GM12864 (cell line): ENCODE results near the gene RASSF6.
"Not testable (repeated sequence)": the region's sequence is repeated elsewhere in the genome, so short reads cannot be mapped to it uniquely, and the experiment has no call there.

Experiments
- DNase-seq: peaks from one replicate; pipeline ENCODE4 v3.0.0-alpha.2; 2011; ENCODE audit warnings: low read depth
- H3K4me3 ChIP-seq: 2 replicates; pipeline ENCODE4 v1.5.1; 2011; ENCODE audit warnings: mild to moderate bottlenecking, low read depth, low read length, control low read depth
- TF ChIP-seq, protein P1 (sequence below): IDR thresholded peaks from 2 replicates; pipeline ENCODE4 v1.5.1; 2011; ENCODE audit warnings: low read depth, mild to moderate bottlenecking, moderate library complexity, low read length, control low read depth, inconsistent platforms; ENCODE audit errors: missing control alignments

Gene RASSF6

DNA sequence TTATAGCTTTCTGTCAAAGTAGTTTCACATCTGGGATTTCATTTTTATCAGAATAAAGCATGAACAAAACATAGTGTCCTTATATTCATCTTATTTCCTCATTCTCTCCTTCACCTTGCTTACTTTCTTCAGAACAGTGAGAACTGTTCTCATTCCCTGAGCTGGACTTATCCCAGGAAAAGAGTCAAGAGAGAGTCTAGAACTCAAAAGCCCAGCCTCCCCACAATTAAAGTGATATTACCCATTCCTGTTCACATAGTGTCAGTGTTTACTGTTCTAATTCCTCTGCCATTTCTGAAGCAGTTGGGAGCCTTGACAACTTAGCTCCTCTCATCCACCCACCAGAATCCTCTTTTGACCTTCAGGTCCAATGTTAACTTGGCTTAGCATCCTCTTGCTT, 42.9 kb downstream of the RASSF6 start:
- TF ChIP-seq, protein P1, sequence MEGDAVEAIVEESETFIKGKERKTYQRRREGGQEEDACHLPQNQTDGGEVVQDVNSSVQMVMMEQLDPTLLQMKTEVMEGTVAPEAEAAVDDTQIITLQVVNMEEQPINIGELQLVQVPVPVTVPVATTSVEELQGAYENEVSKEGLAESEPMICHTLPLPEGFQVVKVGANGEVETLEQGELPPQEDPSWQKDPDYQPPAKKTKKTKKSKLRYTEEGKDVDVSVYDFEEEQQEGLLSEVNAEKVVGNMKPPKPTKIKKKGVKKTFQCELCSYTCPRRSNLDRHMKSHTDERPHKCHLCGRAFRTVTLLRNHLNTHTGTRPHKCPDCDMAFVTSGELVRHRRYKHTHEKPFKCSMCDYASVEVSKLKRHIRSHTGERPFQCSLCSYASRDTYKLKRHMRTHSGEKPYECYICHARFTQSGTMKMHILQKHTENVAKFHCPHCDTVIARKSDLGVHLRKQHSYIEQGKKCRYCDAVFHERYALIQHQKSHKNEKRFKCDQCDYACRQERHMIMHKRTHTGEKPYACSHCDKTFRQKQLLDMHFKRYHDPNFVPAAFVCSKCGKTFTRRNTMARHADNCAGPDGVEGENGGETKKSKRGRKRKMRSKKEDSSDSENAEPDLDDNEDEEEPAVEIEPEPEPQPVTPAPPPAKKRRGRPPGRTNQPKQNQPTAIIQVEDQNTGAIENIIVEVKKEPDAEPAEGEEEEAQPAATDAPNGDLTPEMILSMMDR, result no peak
- H3K4me3 ChIP-seq, result no peak overlapping the region
- no peak for DNase-seq

DNA sequence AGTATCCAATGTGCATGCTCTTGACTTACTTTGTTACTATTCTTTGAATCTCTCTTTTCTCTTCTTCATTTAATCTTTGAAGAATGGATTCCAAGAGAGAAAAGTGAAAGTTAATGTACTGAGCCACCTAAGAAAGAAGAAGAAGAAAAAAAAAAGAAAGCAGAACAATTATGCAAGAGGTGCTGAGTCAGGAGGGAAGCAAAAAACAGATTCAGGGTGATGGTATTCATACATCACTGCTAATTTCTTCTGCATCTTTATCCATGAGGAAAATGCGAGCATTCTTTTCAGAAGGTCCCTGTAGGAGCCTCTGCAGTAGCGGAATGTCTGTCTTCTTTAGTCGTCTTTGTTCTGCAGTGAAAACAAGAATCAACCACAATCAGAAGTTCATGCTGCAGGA, 43.9 kb downstream of the RASSF6 start:
- H3K4me3 ChIP-seq, result no peak overlapping the region
- TF ChIP-seq, protein P1, result no peak
- no peak for DNase-seq

DNA sequence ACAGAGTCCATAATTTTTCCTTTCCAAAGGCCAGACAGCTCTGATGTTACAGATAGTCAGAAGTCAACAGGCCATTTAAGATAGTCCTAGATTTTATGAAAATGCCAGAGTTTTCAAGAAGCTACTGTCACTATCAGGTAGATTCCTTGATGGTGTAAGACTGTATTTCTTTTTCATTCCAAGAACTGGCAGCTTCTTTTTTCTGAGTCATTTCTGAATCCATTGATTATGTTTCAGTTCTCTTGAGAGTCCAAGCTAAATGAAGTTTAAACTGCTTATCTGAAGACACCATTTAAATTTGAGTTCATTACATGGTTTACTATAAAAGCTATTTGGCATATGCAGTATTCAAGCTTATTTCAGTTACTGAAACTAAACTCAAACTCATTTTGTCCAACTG, 44.6 kb downstream of the RASSF6 start:
- TF ChIP-seq, protein P1, result no peak
- no peak overlapping the region for H3K4me3 ChIP-seq
- no peak for DNase-seq

DNA sequence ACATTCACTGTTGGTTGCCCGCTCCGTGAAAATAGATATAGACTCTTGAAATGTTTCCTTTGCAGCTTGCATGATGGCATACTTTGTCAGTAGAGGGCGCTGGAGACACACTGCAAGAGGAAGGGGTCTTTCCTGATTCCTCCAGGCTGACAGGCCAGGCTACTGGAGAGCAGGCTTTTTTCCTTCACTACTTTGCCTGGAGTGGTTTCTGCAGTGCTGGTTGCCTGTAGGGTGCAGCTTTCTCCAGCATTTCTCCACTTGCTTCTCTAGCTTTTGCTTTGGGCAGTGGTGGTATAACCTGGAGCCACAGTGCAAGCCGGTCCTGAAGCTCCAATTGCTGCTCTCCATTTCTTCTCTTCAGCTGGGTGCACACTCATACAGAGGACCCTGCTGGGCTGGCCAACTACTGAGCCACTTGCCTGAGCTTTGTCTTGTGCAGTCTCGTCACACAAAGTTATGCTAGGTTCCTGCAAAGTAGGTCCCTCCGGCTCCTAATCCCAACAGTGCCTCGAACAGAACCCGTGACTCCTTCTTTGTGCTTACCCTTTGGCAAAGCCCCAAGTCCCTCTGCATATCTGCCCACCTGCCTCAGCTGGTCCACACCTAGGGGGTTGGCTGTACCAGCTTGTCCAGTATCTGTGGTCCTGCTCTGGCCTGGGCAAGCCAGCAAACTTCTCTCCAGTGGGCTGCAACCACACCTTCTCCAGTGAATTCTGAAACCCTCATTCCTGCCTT, 46.3 kb downstream of the RASSF6 start:
- TF ChIP-seq, protein P1, result peak; percentile 89
- peak; percentile 45 for DNase-seq

DNA sequence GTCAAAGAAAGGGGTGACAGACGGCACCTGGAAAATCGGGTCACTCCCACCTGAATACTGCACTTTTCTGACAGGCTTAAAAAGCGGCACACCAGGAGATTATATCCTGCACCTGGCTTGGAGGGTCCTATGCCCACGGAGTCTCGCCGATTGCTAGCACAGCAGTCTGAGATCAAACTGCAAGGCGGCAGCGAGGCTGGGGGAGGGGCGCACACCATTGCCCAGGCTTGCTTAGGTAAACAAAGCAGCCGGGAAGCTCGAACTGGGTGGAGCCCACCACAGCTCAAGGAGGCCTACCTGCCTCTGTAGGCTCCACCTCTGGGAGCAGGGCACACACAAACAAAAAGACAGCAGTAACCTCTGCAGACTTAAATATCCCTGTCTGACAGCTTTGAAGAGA, 69.4 kb downstream of the RASSF6 start:
- H3K4me3 ChIP-seq, DNase-seq: not testable (repeated sequence)

More for the DNA sequence above, 46.3 kb downstream of the RASSF6 start:
- no peak overlapping the region for H3K4me3 ChIP-seq

DNA sequence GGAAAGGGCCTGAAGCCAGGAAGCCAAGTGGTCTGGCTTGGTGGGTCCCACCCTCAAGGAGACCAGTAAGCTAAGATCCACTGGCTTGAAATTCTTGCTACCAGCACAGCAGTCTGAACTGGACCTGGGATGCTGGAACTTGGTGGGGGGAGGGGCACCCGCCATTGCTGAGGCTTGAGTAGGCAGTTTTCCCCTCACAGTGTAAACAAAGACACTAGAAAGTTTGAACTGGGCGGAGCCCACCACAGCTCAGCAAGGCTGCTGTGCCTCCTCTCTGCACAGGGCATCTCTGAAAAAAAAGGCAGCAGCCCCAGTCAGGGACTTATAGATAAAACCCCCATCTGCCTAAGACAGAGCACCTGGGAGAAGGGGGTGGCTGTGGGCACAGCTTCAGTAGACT, 75.6 kb downstream of the RASSF6 start:
- TF ChIP-seq, protein P1, result no peak
- DNase-seq, result no peak
- no peak overlapping the region for H3K4me3 ChIP-seq

DNA sequence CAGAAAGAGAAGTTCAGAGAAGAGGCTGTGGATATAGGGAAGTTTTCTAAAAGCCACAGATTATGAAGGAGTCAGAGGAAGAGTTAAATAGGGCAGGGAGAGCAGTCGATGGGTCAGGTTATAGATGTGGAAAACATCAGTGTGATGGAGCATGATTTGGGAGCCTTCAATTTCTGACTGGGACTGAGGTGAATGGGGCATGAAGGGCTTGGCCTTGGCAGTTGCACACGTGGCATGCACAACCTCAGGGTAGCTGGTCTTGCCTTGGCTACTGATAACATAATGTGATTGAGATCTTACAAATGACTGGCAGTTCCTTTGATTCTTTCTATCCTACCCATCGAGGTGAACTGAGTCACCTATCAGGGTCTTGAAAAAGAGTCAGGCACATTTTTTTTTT, 79.0 kb downstream of the RASSF6 start:
- TF ChIP-seq, protein P1, result no peak
- no peak overlapping the region for H3K4me3 ChIP-seq
- no peak for DNase-seq
